Inferior parietal cortex (tissue), 1 donor: Measurements from ENCODE around the gene TMEM217.
"Not testable (repeated sequence)": the region's sequence is repeated elsewhere in the genome, so short reads cannot be mapped to it uniquely, and the experiment has no call there.

ENCODE experiments used
- DNase-seq: peaks from one replicate; pipeline ENCODE4 v3.0.0-alpha.2; 2016; ENCODE audit errors: extremely low spot score

Gene TMEM217

GRCh38 chr6:37257634-37258404, at the start of gene TMEM217, which contains the start of gene TBC1D22B:
TMEM217 (minus strand) TSS chr6:37258144; CDS start chr6:37219030, 39,114 bp downstream.
TBC1D22B (plus strand) TSS chr6:37257772; CDS start chr6:37257918, 146 bp downstream.
- peak; percentile 93 for DNase-seq

- not testable (repeated sequence) for DNase-seq
Measured at GRCh38 chr6:37307484-37307883, 49.5 kb upstream of the TMEM217 start.

- DNase-seq, result no peak
Measured at GRCh38 chr6:37306624-37307222, 48.8 kb upstream of the TMEM217 start.

GRCh38 chr6:37305841-37306425, 48.0 kb upstream of the TMEM217 start:
- DNase-seq, result no peak

- DNase-seq, result no peak
Measured at GRCh38 chr6:37304766-37305165, 46.8 kb upstream of the TMEM217 start.

GRCh38 chr6:37303891-37304503, 46.1 kb upstream of the TMEM217 start:
- DNase-seq, result peak; percentile 67

- DNase-seq, result no peak
Measured at GRCh38 chr6:37303091-37303660, 45.2 kb upstream of the TMEM217 start.

- no peak for DNase-seq
Measured at GRCh38 chr6:37302086-37302686, 44.2 kb upstream of the TMEM217 start.

- no peak for DNase-seq
Measured at GRCh38 chr6:37299990-37300389, 42.0 kb upstream of the TMEM217 start.

GRCh38 chr6:37298958-37299357, 41.0 kb upstream of the TMEM217 start:
- DNase-seq, result no peak

GRCh38 chr6:37297637-37298036, 39.7 kb upstream of the TMEM217 start:
- DNase-seq, result not testable (repeated sequence)

- no peak for DNase-seq
Measured at GRCh38 chr6:37293426-37293825, 35.5 kb upstream of the TMEM217 start.

- no peak for DNase-seq
Measured at GRCh38 chr6:37289931-37290330, 32.0 kb upstream of the TMEM217 start.

GRCh38 chr6:37288247-37288646, 30.3 kb upstream of the TMEM217 start:
- DNase-seq, result no peak

- no peak for DNase-seq
Measured at GRCh38 chr6:37287519-37288157, 29.7 kb upstream of the TMEM217 start.

- no peak for DNase-seq
Measured at GRCh38 chr6:37285861-37286311, 27.9 kb upstream of the TMEM217 start.

GRCh38 chr6:37284781-37285180, 26.8 kb upstream of the TMEM217 start:
- no peak for DNase-seq

- no peak for DNase-seq
Measured at GRCh38 chr6:37283671-37284151, 25.8 kb upstream of the TMEM217 start.

GRCh38 chr6:37283268-37283667, 25.3 kb upstream of the TMEM217 start:
- DNase-seq, result no peak

GRCh38 chr6:37282371-37282770, 24.4 kb upstream of the TMEM217 start:
- no peak for DNase-seq
